Liver (tissue), 9 donors: ENCODE measurements around the gene ANKRD31. TPM values are rescaled to one million over a fixed set of nuclear protein-coding genes. Genes with fewer than 3 reads are reported as not detected.

Experiments used
- DNase-seq: peaks from one replicate; pipeline ENCODE4 v3.0.0-alpha.2; 2017; ENCODE audit warnings: low spot score
- H3K27ac ChIP-seq, 2 donors: one replicate each; pipeline ENCODE4 v1.7.0; 2013; ENCODE audit warnings: inconsistent platforms in 2 of 2, low read length in 2 of 2, control low read depth in 1 of 2, low read depth in 1 of 2, mild to moderate bottlenecking in 1 of 2
- H3K27me3 ChIP-seq, 4 donors: one replicate each; pipeline versions ENCODE4 v1.6.1 to v1.7.0; 2013; ENCODE audit warnings: low read length in 3 of 4, inconsistent platforms in 1 of 4, mild to moderate bottlenecking in 1 of 4, moderate library complexity in 1 of 4; ENCODE audit not compliant: control insufficient read depth in 4 of 4, insufficient read depth in 4 of 4
- H3K36me3 ChIP-seq, 4 donors: one replicate each; pipeline versions ENCODE4 v1.6.1 to v1.7.0; 2013; ENCODE audit warnings: low read length in 3 of 4, mild to moderate bottlenecking in 3 of 4, low read depth in 1 of 4, moderate library complexity in 1 of 4; ENCODE audit not compliant: control insufficient read depth in 4 of 4, insufficient read depth in 3 of 4
- H3K4me1 ChIP-seq, 4 donors: one replicate each; pipeline versions ENCODE4 v1.6.1 to v1.7.0; 2013; ENCODE audit warnings: low read length in 3 of 4, mild to moderate bottlenecking in 3 of 4, moderate library complexity in 1 of 4; ENCODE audit not compliant: control insufficient read depth in 4 of 4, insufficient read depth in 4 of 4
- H3K4me3 ChIP-seq, 3 donors: one replicate each; pipeline versions ENCODE4 v1.6.1 to v1.7.0; 2013; ENCODE audit warnings: low read length in 3 of 3, control low read depth in 1 of 3, low read depth in 1 of 3, mild to moderate bottlenecking in 1 of 3
- H3K9ac ChIP-seq, 2 donors: one replicate each; pipeline ENCODE4 v1.7.0; 2013; ENCODE audit warnings: low read length in 2 of 2, mild to moderate bottlenecking in 2 of 2, moderate library complexity in 2 of 2, control low read depth in 1 of 2, low read depth in 1 of 2
- H3K9me3 ChIP-seq, 4 donors: one replicate each; pipeline versions ENCODE4 v1.6.1 to v1.7.0; 2013; ENCODE audit warnings: low read length in 3 of 4; ENCODE audit not compliant: control insufficient read depth in 4 of 4
- ATF3 ChIP-seq: IDR thresholded peaks from 2 replicates; pipeline ENCODE4 v1.6.1; 2016; ENCODE audit warnings: antibody characterized with exemption
- CTCF ChIP-seq: fragments of 150-350 bp; IDR thresholded peaks from 2 replicates; pipeline ENCODE4 v1.5.1; 2017; ENCODE audit warnings: improper control_type of control experiment, low read depth, low read length; ENCODE audit not compliant: missing input control
- EGR1 ChIP-seq, 2 donors: IDR thresholded peaks; 2 replicates each; pipeline ENCODE4 v1.6.1; 2016 to 2018; ENCODE audit warnings: antibody characterized with exemption in 2 of 2, low read depth in 2 of 2
- FOXA1 ChIP-seq: IDR thresholded peaks from 2 replicates; pipeline ENCODE4 v1.6.1; 2016; ENCODE audit warnings: antibody characterized with exemption
- FOXA2 ChIP-seq: IDR thresholded peaks from 2 replicates; pipeline ENCODE4 v1.6.1; 2016; ENCODE audit warnings: antibody characterized with exemption
- GABPA ChIP-seq, 2 donors: IDR thresholded peaks in 1 of 2; conservative IDR thresholded peaks in 1 of 2; 2 replicates each; pipeline ENCODE4 v1.6.1; 2016; ENCODE audit warnings: antibody characterized with exemption in 2 of 2, mild to moderate bottlenecking in 1 of 2, moderate library complexity in 1 of 2
- HNF4A ChIP-seq, 2 donors: conservative IDR thresholded peaks; 2 replicates each; pipeline ENCODE4 v1.6.1; 2016; ENCODE audit warnings: antibody characterized with exemption in 2 of 2, mild to moderate bottlenecking in 2 of 2
- HNF4G ChIP-seq: IDR thresholded peaks from 2 replicates; pipeline ENCODE4 v1.6.1; 2016; ENCODE audit warnings: antibody characterized with exemption
- JUND ChIP-seq, 2 donors: IDR thresholded peaks; 2 replicates each; pipeline ENCODE4 v1.6.1; 2016; ENCODE audit warnings: antibody characterized with exemption in 2 of 2
- MAX ChIP-seq: IDR thresholded peaks from 2 replicates; pipeline ENCODE4 v1.6.1; 2016; ENCODE audit warnings: antibody characterized with exemption
- NR2F2 ChIP-seq: IDR thresholded peaks from 2 replicates; pipeline ENCODE4 v1.6.1; 2016; ENCODE audit warnings: antibody characterized with exemption
- RAD21 ChIP-seq, 2 donors: IDR thresholded peaks; 2 replicates each; pipeline ENCODE4 v1.6.1; 2016; ENCODE audit warnings: antibody characterized with exemption in 2 of 2, mild to moderate bottlenecking in 2 of 2
- REST ChIP-seq: IDR thresholded peaks from 2 replicates; pipeline ENCODE4 v1.6.1; 2016; ENCODE audit warnings: antibody characterized with exemption, mild to moderate bottlenecking
- RXRA ChIP-seq, 2 donors: IDR thresholded peaks; 2 replicates each; pipeline ENCODE4 v1.6.1; 2017 to 2018; ENCODE audit warnings: antibody characterized with exemption in 2 of 2, mild to moderate bottlenecking in 1 of 2
- SP1 ChIP-seq: IDR thresholded peaks from 2 replicates; pipeline ENCODE4 v1.6.1; 2018; ENCODE audit warnings: antibody characterized with exemption, mild to moderate bottlenecking
- TAF1 ChIP-seq: conservative IDR thresholded peaks from 2 replicates; pipeline ENCODE4 v1.6.1; 2016; ENCODE audit warnings: antibody characterized with exemption, mild to moderate bottlenecking
- YY1 ChIP-seq: IDR thresholded peaks from 2 replicates; pipeline ENCODE4 v1.6.1; 2016; ENCODE audit warnings: antibody characterized with exemption, mild to moderate bottlenecking
- WGBS: extraction: QIAGEN DNeasy Blood & Tissue Kit; methylation state at CpG from one replicate; pipeline ENCODE4 v1.1.7; 2013; 5-methylcytosine and 5-hydroxymethylcytosine counted together
- polyA plus RNA-seq, 2 donors: library from polyadenylated mRNA; stranded (reverse) in 1 of 2; unstranded in 1 of 2; fragments of 200-250 nt in 1 of 2; fragments of >200 nt in 1 of 2; fragmentation: Nextera tagmentation in 1 of 2; extraction: Ambion mirVana in 1 of 2; gene quantifications; one replicate each; pipeline versions ENCODE4 v1.2.1 to v1.2.3, GENCODE V29; 2013 to 2015
- total RNA-seq, 2 donors: library from RNA; depleted of rRNA; stranded (reverse); fragments of >200 nt; gene quantifications; one replicate each; pipeline ENCODE4 v1.2.3, GENCODE V29; 2014
- TF ChIP-seq, protein P1 (sequence below): IDR thresholded peaks from 2 replicates; pipeline ENCODE4 v1.6.1; 2016; ENCODE audit warnings: antibody characterized with exemption
- donor health status: healthy.
- donor health status: healthy.
- donor health status: healthy.
- donor health status: healthy.
- donor health status: healthy.

ANKRD31 gene
- total and polyA plus RNA-seq, 4 donors, result 0.03 to 0.08 (median 0.04) TPM

- H3K4me3 ChIP-seq, result no peak overlapping the region
- DNase-seq, result no peak
- H3K36me3 ChIP-seq, result no peaks in the 10 kb centered on the region
- H3K27ac ChIP-seq, result no peak overlapping the region
- no peaks in the 10 kb centered on the region for H3K9me3 ChIP-seq
- no peaks in the 10 kb centered on the region for H3K4me1 ChIP-seq
- WGBS, result 93% methylated on average over 3 of the region's 3 CpGs
- TF ChIP-seq FOXA2, result no peak
- no peak for TF ChIP-seq YY1
- TF ChIP-seq HNF4A (conservative IDR thresholded peaks at IDR 0.05), result no peak
- no peak for TF ChIP-seq NR2F2
- no peak for TF ChIP-seq SP1
- TF ChIP-seq CTCF, result no peak
- TF ChIP-seq JUND (IDR thresholded peaks at IDR 0.05), result no peak
- no peak for TF ChIP-seq GABPA (IDR thresholded peaks at IDR 0.05 in 1 of 2, conservative IDR thresholded peaks at IDR 0.05 in 1 of 2)
- TF ChIP-seq TAF1, result no peak
- no peak for TF ChIP-seq REST
- TF ChIP-seq RAD21 (IDR thresholded peaks at IDR 0.05), result no peak
- TF ChIP-seq, protein P1, sequence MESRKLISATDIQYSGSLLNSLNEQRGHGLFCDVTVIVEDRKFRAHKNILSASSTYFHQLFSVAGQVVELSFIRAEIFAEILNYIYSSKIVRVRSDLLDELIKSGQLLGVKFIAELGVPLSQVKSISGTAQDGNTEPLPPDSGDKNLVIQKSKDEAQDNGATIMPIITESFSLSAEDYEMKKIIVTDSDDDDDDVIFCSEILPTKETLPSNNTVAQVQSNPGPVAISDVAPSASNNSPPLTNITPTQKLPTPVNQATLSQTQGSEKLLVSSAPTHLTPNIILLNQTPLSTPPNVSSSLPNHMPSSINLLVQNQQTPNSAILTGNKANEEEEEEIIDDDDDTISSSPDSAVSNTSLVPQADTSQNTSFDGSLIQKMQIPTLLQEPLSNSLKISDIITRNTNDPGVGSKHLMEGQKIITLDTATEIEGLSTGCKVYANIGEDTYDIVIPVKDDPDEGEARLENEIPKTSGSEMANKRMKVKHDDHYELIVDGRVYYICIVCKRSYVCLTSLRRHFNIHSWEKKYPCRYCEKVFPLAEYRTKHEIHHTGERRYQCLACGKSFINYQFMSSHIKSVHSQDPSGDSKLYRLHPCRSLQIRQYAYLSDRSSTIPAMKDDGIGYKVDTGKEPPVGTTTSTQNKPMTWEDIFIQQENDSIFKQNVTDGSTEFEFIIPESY, result no peak
- no peak for TF ChIP-seq FOXA1
- TF ChIP-seq ATF3, result no peak
- TF ChIP-seq EGR1 (IDR thresholded peaks at IDR 0.05; ENCODE audit: low read depth in 2 of 2), result no peak
- no peak for TF ChIP-seq HNF4G
- TF ChIP-seq RXRA (IDR thresholded peaks at IDR 0.05), result no peak
- no peak for TF ChIP-seq MAX
- no peaks in the 10 kb centered on the region for H3K27me3 ChIP-seq
- no peak overlapping the region for H3K9ac ChIP-seq
Measured at GRCh38 chr5:75028090-75028489, 208.6 kb downstream of the ANKRD31 start.
